ENCODE measurements around the gene MAP4K2.

DNA sequence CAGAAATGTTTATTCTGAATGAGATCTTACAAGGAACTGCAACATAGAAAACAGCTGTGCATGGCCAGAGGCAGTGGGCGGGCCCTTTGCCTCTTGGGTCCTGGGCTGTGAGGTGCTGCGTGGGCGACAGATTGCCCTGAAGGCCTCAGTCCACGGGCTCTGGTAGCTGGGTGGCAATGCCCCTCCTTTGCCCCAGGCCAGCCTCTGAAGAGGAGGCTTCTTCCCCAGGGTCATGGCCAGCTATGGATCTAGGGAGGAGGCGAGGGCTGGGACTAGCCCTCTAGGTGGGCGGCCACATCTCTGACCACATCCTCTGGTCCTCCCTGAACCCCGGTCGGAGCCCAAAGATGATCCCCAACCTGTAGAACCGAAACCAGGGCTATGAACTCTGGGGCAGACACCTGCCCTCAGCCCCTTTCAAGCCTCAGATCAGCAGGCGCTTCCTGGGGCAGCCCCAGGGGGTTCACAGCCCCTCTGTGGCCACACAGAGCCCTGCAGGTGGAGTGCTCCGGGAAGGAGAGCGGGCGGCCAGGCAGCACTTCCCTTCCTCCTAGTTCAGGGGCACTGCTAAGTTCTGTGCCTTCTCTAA, 48.1 kb upstream of the MAP4K2 start:
- TF ChIP-seq, protein P1, sequence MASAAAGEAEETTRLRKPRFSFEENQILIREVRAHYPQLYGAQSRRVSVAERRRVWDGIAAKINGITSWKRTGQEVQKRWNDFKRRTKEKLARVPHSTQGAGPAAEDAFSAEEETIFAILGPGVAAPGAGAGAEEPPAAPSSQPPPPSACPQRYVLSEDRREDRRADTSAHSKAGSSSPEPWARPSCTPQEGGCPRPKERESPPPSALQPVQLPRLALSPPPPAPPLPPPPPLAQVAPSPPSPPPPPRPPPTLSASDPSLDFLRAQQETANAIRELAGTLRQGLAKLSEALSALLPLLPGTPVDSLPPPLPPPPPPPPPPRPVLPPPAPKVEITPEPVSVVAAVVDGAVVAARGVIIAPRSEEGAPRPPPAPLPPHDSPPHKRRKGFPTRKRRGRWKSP (CRISPR knock-in tag; IDR thresholded peaks at IDR 0.05) = no peak
- TF ChIP-seq, protein P2, sequence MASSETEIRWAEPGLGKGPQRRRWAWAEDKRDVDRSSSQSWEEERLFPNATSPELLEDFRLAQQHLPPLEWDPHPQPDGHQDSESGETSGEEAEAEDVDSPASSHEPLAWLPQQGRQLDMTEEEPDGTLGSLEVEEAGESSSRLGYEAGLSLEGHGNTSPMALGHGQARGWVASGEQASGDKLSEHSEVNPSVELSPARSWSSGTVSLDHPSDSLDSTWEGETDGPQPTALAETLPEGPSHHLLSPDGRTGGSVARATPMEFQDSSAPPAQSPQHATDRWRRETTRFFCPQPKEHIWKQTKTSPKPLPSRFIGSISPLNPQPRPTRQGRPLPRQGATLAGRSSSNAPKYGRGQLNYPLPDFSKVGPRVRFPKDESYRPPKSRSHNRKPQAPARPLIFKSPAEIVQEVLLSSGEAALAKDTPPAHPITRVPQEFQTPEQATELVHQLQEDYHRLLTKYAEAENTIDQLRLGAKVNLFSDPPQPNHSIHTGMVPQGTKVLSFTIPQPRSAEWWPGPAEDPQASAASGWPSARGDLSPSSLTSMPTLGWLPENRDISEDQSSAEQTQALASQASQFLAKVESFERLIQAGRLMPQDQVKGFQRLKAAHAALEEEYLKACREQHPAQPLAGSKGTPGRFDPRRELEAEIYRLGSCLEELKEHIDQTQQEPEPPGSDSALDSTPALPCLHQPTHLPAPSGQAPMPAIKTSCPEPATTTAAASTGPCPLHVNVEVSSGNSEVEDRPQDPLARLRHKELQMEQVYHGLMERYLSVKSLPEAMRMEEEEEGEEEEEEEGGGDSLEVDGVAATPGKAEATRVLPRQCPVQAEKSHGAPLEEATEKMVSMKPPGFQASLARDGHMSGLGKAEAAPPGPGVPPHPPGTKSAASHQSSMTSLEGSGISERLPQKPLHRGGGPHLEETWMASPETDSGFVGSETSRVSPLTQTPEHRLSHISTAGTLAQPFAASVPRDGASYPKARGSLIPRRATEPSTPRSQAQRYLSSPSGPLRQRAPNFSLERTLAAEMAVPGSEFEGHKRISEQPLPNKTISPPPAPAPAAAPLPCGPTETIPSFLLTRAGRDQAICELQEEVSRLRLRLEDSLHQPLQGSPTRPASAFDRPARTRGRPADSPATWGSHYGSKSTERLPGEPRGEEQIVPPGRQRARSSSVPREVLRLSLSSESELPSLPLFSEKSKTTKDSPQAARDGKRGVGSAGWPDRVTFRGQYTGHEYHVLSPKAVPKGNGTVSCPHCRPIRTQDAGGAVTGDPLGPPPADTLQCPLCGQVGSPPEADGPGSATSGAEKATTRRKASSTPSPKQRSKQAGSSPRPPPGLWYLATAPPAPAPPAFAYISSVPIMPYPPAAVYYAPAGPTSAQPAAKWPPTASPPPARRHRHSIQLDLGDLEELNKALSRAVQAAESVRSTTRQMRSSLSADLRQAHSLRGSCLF (CRISPR knock-in tag; IDR thresholded peaks at IDR 0.05; ENCODE audit: borderline replicate concordance) = no peak
- TF ChIP-seq, protein P3, sequence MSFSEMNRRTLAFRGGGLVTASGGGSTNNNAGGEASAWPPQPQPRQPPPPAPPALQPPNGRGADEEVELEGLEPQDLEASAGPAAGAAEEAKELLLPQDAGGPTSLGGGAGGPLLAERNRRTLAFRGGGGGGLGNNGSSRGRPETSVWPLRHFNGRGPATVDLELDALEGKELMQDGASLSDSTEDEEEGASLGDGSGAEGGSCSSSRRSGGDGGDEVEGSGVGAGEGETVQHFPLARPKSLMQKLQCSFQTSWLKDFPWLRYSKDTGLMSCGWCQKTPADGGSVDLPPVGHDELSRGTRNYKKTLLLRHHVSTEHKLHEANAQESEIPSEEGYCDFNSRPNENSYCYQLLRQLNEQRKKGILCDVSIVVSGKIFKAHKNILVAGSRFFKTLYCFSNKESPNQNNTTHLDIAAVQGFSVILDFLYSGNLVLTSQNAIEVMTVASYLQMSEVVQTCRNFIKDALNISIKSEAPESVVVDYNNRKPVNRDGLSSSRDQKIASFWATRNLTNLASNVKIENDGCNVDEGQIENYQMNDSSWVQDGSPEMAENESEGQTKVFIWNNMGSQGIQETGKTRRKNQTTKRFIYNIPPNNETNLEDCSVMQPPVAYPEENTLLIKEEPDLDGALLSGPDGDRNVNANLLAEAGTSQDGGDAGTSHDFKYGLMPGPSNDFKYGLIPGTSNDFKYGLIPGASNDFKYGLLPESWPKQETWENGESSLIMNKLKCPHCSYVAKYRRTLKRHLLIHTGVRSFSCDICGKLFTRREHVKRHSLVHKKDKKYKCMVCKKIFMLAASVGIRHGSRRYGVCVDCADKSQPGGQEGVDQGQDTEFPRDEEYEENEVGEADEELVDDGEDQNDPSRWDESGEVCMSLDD (CRISPR knock-in tag; IDR thresholded peaks at IDR 0.05; ENCODE audit: borderline replicate concordance) = no peak
- TF ChIP-seq ZNF30 (CRISPR knock-in tag; IDR thresholded peaks at IDR 0.05) (no peak), TRIM24 (CRISPR knock-in tag; IDR thresholded peaks at IDR 0.05) (no peak), ZMAT3 (CRISPR knock-in tag; conservative IDR thresholded peaks at IDR 0.05) (no peak), SPEN (CRISPR knock-in tag; IDR thresholded peaks at IDR 0.05; ENCODE audit: low read depth) (no peak), ZNF263 (CRISPR knock-in tag; IDR thresholded peaks at IDR 0.05) (no peak; the same call in 1 of the 2 replicates), TCF12 (IDR thresholded peaks at IDR 0.05) (no peak), TCF12 (CRISPR knock-in tag; IDR thresholded peaks at IDR 0.05) (no peak), MAFG (CRISPR knock-in tag; IDR thresholded peaks at IDR 0.05) (no peak), HDAC2 (CRISPR knock-in tag; IDR thresholded peaks at IDR 0.05) (no peak), ZNF644 (CRISPR knock-in tag; IDR thresholded peaks at IDR 0.05; ENCODE audit: low read depth) (no peak)
- TF ChIP-seq, protein P4, sequence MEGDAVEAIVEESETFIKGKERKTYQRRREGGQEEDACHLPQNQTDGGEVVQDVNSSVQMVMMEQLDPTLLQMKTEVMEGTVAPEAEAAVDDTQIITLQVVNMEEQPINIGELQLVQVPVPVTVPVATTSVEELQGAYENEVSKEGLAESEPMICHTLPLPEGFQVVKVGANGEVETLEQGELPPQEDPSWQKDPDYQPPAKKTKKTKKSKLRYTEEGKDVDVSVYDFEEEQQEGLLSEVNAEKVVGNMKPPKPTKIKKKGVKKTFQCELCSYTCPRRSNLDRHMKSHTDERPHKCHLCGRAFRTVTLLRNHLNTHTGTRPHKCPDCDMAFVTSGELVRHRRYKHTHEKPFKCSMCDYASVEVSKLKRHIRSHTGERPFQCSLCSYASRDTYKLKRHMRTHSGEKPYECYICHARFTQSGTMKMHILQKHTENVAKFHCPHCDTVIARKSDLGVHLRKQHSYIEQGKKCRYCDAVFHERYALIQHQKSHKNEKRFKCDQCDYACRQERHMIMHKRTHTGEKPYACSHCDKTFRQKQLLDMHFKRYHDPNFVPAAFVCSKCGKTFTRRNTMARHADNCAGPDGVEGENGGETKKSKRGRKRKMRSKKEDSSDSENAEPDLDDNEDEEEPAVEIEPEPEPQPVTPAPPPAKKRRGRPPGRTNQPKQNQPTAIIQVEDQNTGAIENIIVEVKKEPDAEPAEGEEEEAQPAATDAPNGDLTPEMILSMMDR (CRISPR knock-in tag; IDR thresholded peaks at IDR 0.05) = peak; percentile 27; the same call in 1 of the 2 replicates
- TF ChIP-seq, protein P5, sequence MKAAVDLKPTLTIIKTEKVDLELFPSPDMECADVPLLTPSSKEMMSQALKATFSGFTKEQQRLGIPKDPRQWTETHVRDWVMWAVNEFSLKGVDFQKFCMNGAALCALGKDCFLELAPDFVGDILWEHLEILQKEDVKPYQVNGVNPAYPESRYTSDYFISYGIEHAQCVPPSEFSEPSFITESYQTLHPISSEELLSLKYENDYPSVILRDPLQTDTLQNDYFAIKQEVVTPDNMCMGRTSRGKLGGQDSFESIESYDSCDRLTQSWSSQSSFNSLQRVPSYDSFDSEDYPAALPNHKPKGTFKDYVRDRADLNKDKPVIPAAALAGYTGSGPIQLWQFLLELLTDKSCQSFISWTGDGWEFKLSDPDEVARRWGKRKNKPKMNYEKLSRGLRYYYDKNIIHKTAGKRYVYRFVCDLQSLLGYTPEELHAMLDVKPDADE (CRISPR knock-in tag; IDR thresholded peaks at IDR 0.05) = no peak
